Left lung (tissue), 10 donors: ENCODE data around the gene PTDSS2. TPM values are rescaled to one million over a fixed set of nuclear protein-coding genes. Genes with fewer than 3 reads are reported as not detected.

ENCODE experiments used
- ATAC-seq: fragments of 200-7000 bp; cut with Tn5 transposase; one replicate; pipeline ENCODE4 v1.9.1; 2020; ENCODE audit warnings: moderate library complexity
- DNase-seq, 4 donors: peaks; one replicate each; pipeline ENCODE4 v3.0.0-alpha.2; 2013 to 2020
- H3K27ac ChIP-seq, 2 donors: fragments of 200-600 bp; sonication (generic) in 1 of 2; one replicate each; pipeline versions ENCODE4 v1.5.0 to v1.8.0; 2020 to 2021
- H3K27me3 ChIP-seq, 2 donors: fragments of 200-600 bp; sonication (generic) in 1 of 2; one replicate each; pipeline versions ENCODE4 v1.5.0 to v1.8.0; 2020 to 2021
- H3K36me3 ChIP-seq, 2 donors: fragments of 200-600 bp; sonication (generic) in 1 of 2; one replicate each; pipeline versions ENCODE4 v1.5.0 to v1.8.0; 2020 to 2021
- H3K4me1 ChIP-seq, 2 donors: fragments of 200-600 bp; one replicate each; pipeline ENCODE4 v1.8.0; 2021
- H3K4me3 ChIP-seq, 2 donors: fragments of 200-600 bp; sonication (generic) in 1 of 2; one replicate each; pipeline versions ENCODE4 v1.5.0 to v1.8.0; 2020 to 2021; ENCODE audit warnings: mild to moderate bottlenecking in 1 of 2
- H3K9me3 ChIP-seq, 2 donors: fragments of 200-600 bp; sonication (generic) in 1 of 2; one replicate each; pipeline versions ENCODE4 v1.5.0 to v1.8.0; 2020 to 2021
- CTCF ChIP-seq, 2 donors: fragments of 200-600 bp; sonication (generic) in 1 of 2; IDR thresholded peaks; one replicate each; pipeline versions ENCODE4 v1.5.0 to v1.8.0; 2021; ENCODE audit warnings: antibody characterized with exemption in 2 of 2
- intact Hi-C, 2 donors: fragments of 100-400 bp; cut with DNase I; formaldehyde crosslinking; loops; one replicate each; pipeline versions ENCODE4 v1.11.2 to v1.14.2; 2022
- polyA plus RNA-seq, 6 donors: library from polyadenylated mRNA; unstranded; fragments of 120-200 nt; gene quantifications; one replicate each; pipeline ENCODE4 v1.2.1, GENCODE V29; 2013; ENCODE audit not compliant: insufficient read length in 6 of 6
- total RNA-seq, 2 donors: library from RNA; stranded (reverse); fragmentation: NEBNext Ultra II Directional; extraction: Animal tissue kit (Norgen Biotek cat#: 25700); gene quantifications; one replicate each; pipeline ENCODE4 v1.2.1, GENCODE V29; 2021
- donor health status: DM: no; HTN: yes; CAD: no.
- donor health status: DM: no; HTN: no; CAD: no.

The PTDSS2 gene
- total and polyA plus RNA-seq, 8 donors = 21.5 to 30.3 (median 25.7) TPM

- TF ChIP-seq CTCF (IDR thresholded peaks at IDR 0.05) = peak; percentile 63 to 87
- Histone ChIP-seq H3K27me3 (peaks cover 0 to 10% of the 10 kb centered on the region in 2 donors), H3K36me3 (peaks cover 0 to 12% of the 10 kb centered on the region in 2 donors), H3K4me1 (peaks cover 23 to 45% of the 10 kb centered on the region in 2 donors), H3K4me3 (peak overlapping the region; percentile 46 to 98), H3K27ac (peak overlapping the region; percentile 94 to 95), H3K9me3 (no peaks in the 10 kb centered on the region)
- intact Hi-C loops = no loop called here
- peak; percentile 86 to 98 (median 95) for DNase-seq
- ATAC-seq = peak; percentile 85
Observed at GRCh38 chr11:447923-448731, 2.0 kb upstream of the PTDSS2 start.

- ATAC-seq = peak; percentile 41
- H3K27ac ChIP-seq = peak overlapping the region; percentile 94 to 95
- H3K27me3 ChIP-seq = no peaks in the 10 kb centered on the region
- DNase-seq = peak in 3 of 4 donors; percentile 67 to 88 (median 76)
- peak overlapping the region; percentile 96 to 98 for H3K4me3 ChIP-seq
- H3K36me3 ChIP-seq = peaks cover 0 to 34% of the 10 kb centered on the region in 2 donors
- intact Hi-C loops = no loop called here
- peaks cover 21 to 38% of the 10 kb centered on the region in 2 donors for H3K4me1 ChIP-seq
- no peaks in the 10 kb centered on the region for H3K9me3 ChIP-seq
- TF ChIP-seq CTCF (IDR thresholded peaks at IDR 0.05) = no peak
Observed at GRCh38 chr11:450809-451451, 851 bp downstream of the PTDSS2 start.

- peaks cover 0 to 34% of the 10 kb centered on the region in 2 donors for H3K36me3 ChIP-seq
- intact Hi-C loops = no loop called here
- peak overlapping the region in 1 of 2 donors; percentile 98 for H3K4me3 ChIP-seq
- H3K4me1 ChIP-seq = peaks cover 21 to 41% of the 10 kb centered on the region in 2 donors
- no peaks in the 10 kb centered on the region for H3K9me3 ChIP-seq
- DNase-seq = peak in 1 of 4 donors; percentile 78
- ATAC-seq = no peak
- no peaks in the 10 kb centered on the region for H3K27me3 ChIP-seq
- no peak overlapping the region for H3K27ac ChIP-seq
- TF ChIP-seq CTCF (IDR thresholded peaks at IDR 0.05) = no peak
Observed at GRCh38 chr11:451738-452137, 1.7 kb downstream of the PTDSS2 start.

GRCh38 chr11:452203-452744, 2.2 kb downstream of the PTDSS2 start:
- ATAC-seq (no peak), DNase-seq (peak in 1 of 4 donors; percentile 78)
- no peak overlapping the region for H3K4me3 ChIP-seq
- intact Hi-C loops = no loop called here
- H3K4me1 ChIP-seq = peaks cover 21 to 41% of the 10 kb centered on the region in 2 donors
- no peaks in the 10 kb centered on the region for H3K27me3 ChIP-seq
- H3K9me3 ChIP-seq = no peaks in the 10 kb centered on the region
- peaks cover 0 to 34% of the 10 kb centered on the region in 2 donors for H3K36me3 ChIP-seq
- no peak overlapping the region for H3K27ac ChIP-seq
- no peak for TF ChIP-seq CTCF (IDR thresholded peaks at IDR 0.05)
